NCI-H69 (cell line): ENCODE data around the gene NBR1.
"Not testable (repeated sequence)": the region's sequence is repeated elsewhere in the genome, so short reads cannot be mapped to it uniquely, and the experiment has no call there.

Source experiments
- DNase-seq: peaks from one replicate; lab custom pipeline; 2025; lab: John Stamatoyannopoulos, UW

NBR1 gene

GRCh38 chr17:43170766-43171585, at the start of gene NBR1:
Gene NBR1, plus strand, starts transcription at chr17:43171214. Its CDS starts 4,586 bp downstream, at chr17:43175800.
- DNase-seq, result peak; percentile 99

GRCh38 chr17:43125133-43125966, 45.7 kb upstream of the NBR1 start, which contains the start of gene BRCA1:
Gene BRCA1, minus strand, starts transcription at chr17:43125364. Its CDS starts 1,268 bp downstream, at chr17:43124096.
- peak; percentile 100 for DNase-seq

- peak; percentile 52 for DNase-seq
Measured at GRCh38 chr17:43125967-43126910, 44.8 kb upstream of the NBR1 start.

- no peak for DNase-seq
Measured at GRCh38 chr17:43126911-43127290, 44.1 kb upstream of the NBR1 start.

- DNase-seq, result not testable (repeated sequence)
Measured at GRCh38 chr17:43127333-43127876, 43.6 kb upstream of the NBR1 start.

- no peak for DNase-seq
Measured at GRCh38 chr17:43129671-43130010, 41.4 kb upstream of the NBR1 start.

- no peak for DNase-seq
Measured at GRCh38 chr17:43132117-43132516, 38.9 kb upstream of the NBR1 start.

GRCh38 chr17:43133439-43133838, 37.6 kb upstream of the NBR1 start:
- not testable (repeated sequence) for DNase-seq

- no peak for DNase-seq
Measured at GRCh38 chr17:43134774-43135453, 36.1 kb upstream of the NBR1 start.

- DNase-seq, result no peak
Measured at GRCh38 chr17:43135454-43135819, 35.6 kb upstream of the NBR1 start.

GRCh38 chr17:43136574-43136973, 34.4 kb upstream of the NBR1 start:
- not testable (repeated sequence) for DNase-seq

GRCh38 chr17:43138531-43138930, 32.5 kb upstream of the NBR1 start:
- DNase-seq, result not testable (repeated sequence)

GRCh38 chr17:43140396-43141332, 30.4 kb upstream of the NBR1 start:
- no peak for DNase-seq

GRCh38 chr17:43142153-43142552, 28.9 kb upstream of the NBR1 start:
- DNase-seq, result peak; percentile 11

GRCh38 chr17:43143201-43143600, 27.8 kb upstream of the NBR1 start:
- no peak for DNase-seq

- DNase-seq, result no peak
Measured at GRCh38 chr17:43146649-43147048, 24.4 kb upstream of the NBR1 start.

- no peak for DNase-seq
Measured at GRCh38 chr17:43151880-43152456, 19.0 kb upstream of the NBR1 start.

- DNase-seq, result peak; percentile 23
Measured at GRCh38 chr17:43153197-43153835, 17.7 kb upstream of the NBR1 start.

GRCh38 chr17:43155666-43156065, 15.3 kb upstream of the NBR1 start:
- no peak for DNase-seq
